ENCODE measurements around the gene SYP.

DNA sequence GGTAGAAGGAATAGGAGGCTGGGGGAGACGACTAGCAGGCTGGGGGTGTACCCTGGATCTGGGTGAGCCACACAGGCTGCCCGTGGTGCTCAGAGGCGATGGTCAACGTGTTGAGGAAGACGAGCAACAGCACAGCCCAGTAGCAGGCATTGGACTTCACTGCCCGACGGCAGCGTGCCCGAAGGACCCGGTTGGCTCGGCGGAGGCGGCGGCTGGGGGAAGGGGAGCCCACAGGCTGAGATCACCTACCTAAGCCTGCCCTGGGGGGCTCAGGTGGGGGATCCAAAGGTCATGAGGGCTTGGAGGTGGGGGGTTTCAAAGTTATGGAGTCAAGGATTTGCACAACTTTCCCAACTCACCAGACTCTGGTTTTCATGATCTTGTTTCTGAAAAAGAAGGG is 25.9 kb upstream of the SYP start:
- TF ChIP-seq, protein P1, sequence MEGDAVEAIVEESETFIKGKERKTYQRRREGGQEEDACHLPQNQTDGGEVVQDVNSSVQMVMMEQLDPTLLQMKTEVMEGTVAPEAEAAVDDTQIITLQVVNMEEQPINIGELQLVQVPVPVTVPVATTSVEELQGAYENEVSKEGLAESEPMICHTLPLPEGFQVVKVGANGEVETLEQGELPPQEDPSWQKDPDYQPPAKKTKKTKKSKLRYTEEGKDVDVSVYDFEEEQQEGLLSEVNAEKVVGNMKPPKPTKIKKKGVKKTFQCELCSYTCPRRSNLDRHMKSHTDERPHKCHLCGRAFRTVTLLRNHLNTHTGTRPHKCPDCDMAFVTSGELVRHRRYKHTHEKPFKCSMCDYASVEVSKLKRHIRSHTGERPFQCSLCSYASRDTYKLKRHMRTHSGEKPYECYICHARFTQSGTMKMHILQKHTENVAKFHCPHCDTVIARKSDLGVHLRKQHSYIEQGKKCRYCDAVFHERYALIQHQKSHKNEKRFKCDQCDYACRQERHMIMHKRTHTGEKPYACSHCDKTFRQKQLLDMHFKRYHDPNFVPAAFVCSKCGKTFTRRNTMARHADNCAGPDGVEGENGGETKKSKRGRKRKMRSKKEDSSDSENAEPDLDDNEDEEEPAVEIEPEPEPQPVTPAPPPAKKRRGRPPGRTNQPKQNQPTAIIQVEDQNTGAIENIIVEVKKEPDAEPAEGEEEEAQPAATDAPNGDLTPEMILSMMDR (IDR thresholded peaks at IDR 0.05) = no peak
- TF ChIP-seq POLR2A (IDR thresholded peaks at IDR 0.05) = no peak

All from sigmoid colon (tissue), 3 donors.